NT2/D1 (cell line): Measurements from ENCODE around the gene SWSAP1.
"Not testable (repeated sequence)": the region's sequence is repeated elsewhere in the genome, so short reads cannot be mapped to it uniquely, and the experiment has no call there.

Experiments used
- DNase-seq: peaks from one replicate; pipeline ENCODE4 v3.0.0-alpha.2; 2011; ENCODE audit warnings: low read depth, low spot score
- H3K27me3 ChIP-seq: 2 replicates; pipeline ENCODE4 v1.6.0; 2011; ENCODE audit warnings: mild to moderate bottlenecking; ENCODE audit not compliant: insufficient read length, insufficient read depth
- H3K36me3 ChIP-seq: 2 replicates; pipeline ENCODE4 v1.6.1; 2011; ENCODE audit warnings: mild to moderate bottlenecking, low read length, mixed read lengths; ENCODE audit not compliant: insufficient read depth, insufficient read length
- H3K4me1 ChIP-seq: 2 replicates; pipeline ENCODE4 v1.5.1; 2011; ENCODE audit not compliant: insufficient read depth, insufficient read length
- H3K4me3 ChIP-seq: 2 replicates; pipeline ENCODE4 v1.5.1; 2011; ENCODE audit warnings: low read depth; ENCODE audit not compliant: insufficient read length
- H3K9ac ChIP-seq: 2 replicates; pipeline ENCODE4 v1.6.0; 2011; ENCODE audit warnings: low read depth; ENCODE audit not compliant: insufficient read length
- H3K9me3 ChIP-seq: 2 replicates; pipeline ENCODE4 v1.5.1; 2011; ENCODE audit warnings: mild to moderate bottlenecking, low read length; ENCODE audit not compliant: insufficient read depth
- SUZ12 ChIP-seq: IDR thresholded peaks from 2 replicates; pipeline ENCODE4 v1.6.1; 2011; ENCODE audit not compliant: insufficient read length, insufficient read depth; ENCODE audit errors: extremely low read depth
- YY1 ChIP-seq: IDR thresholded peaks from 2 replicates; pipeline ENCODE4 v1.6.1; 2011; ENCODE audit not compliant: insufficient read length, insufficient read depth
- ZNF274 ChIP-seq: IDR thresholded peaks from 2 replicates; pipeline ENCODE4 v1.6.1; 2011; ENCODE audit warnings: mild to moderate bottlenecking, low read depth, low read length

Gene SWSAP1

DNA sequence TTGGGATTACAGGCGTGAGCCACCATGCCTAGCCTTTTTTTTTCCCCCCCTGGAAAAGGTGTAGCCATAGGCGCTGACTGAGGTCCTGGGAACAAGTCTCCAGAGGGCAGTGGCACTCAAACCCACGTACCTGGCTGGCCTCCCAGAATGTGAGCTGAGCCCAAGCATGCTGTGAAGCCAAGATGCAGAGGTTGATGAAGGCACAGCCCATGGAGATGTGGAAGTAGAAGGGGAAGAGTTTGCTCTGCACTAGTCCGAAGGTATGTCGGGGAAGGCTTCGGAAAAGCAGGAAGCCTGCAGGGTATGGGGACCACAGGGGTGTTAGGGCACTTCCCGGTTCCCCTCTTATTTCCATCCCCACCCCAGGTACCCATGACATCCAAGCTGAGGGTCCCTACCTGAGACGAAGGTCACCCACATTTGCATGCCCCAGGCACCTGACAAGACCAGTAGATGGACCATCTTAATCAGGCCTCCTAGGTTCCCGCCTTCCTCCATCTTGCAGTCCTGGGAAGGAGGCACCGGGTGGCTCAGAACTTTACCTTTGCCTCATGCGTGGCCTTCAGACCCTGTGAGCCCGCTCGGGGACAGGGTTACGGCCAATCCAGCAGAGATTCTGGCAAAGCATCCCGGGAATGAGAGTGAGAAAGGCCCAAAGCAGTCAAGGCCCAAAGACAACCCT, 29.2 kb upstream of the SWSAP1 start:
- Histone ChIP-seq H3K36me3 (peaks cover 12% of the 10 kb centered on the region), H3K9me3 (peaks cover 18% of the 10 kb centered on the region; the same call in 1 of the 2 replicates), H3K27me3 (no peaks in the 10 kb centered on the region), H3K4me3 (peak overlapping the region; percentile 94), H3K9ac (peak overlapping the region; percentile 94), H3K4me1 (peaks cover 6% of the 10 kb centered on the region)
- TF ChIP-seq SUZ12 (no peak), YY1 (no peak), ZNF274 (no peak)
- no peak for DNase-seq

DNA sequence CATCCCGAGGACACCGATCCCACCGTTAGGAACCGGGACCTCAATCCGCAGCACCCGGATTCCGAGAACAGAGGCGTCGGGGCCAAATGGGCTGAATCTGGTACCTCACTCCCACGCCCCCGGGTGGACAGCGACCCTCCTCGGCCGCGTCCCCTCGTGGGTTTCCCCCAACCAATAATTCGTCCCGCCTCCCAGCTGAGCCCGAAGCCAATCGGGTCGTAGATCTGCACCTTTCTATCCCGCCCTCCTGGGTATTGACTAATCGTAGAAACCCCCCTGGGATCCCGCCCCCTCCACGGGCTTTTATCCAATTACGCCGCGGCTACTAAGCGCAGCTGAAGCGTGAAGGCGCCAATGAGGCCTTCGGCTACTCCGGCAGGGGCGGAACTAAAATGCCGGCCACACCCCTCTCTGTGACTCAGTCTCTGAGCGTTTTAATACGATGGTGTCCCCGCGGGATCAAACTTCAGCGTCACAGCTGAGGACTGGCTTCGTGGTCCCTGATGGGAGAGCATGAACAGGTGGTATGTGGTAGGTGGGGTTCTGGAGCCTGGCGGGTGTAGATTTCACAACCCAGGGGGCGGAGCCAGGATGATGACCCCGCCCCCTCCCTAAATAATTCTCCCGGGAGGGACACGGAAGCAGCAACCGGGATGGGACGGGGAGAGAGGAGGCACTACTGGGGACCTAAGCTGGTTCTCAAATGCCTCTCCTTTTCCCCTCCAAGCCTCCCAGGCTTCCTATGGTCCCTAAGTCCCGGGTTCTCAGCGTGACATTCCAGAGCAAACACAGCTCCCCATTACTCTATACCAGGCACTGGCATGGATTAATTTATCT, 28.1 kb upstream of the SWSAP1 start, which contains the start of the genes CCDC159 and TMEM205:
CCDC159 (plus strand) TSS at position 416 of the 837 bp plus-strand sequence; CDS start at position 504, 88 bp downstream.
TMEM205 (minus strand) TSS at position 165 of the 837 bp plus-strand sequence. CDS start 649 bp downstream, outside the sequence.
- peak; percentile 98 for DNase-seq
- no peaks in the 10 kb centered on the region for H3K27me3 ChIP-seq
- H3K9ac ChIP-seq: peak within 1 kb of the TSS; percentile 94
- peaks cover 16% of the 10 kb centered on the region; the same call in 1 of the 2 replicates for H3K9me3 ChIP-seq
- H3K36me3 ChIP-seq: peaks cover 9% of the 10 kb centered on the region
- H3K4me1 ChIP-seq: peaks cover 6% of the 10 kb centered on the region
- no peak for TF ChIP-seq SUZ12
- TF ChIP-seq ZNF274: no peak
- no peak for TF ChIP-seq YY1
- H3K4me3 ChIP-seq: peak within 1 kb of the TSS; percentile 94

- Histone ChIP-seq H3K9me3 (peaks cover 12% of the 10 kb centered on the region; the same call in 1 of the 2 replicates), H3K27me3 (no peaks in the 10 kb centered on the region), H3K9ac (no peak overlapping the region), H3K4me1 (peaks cover 9% of the 10 kb centered on the region), H3K4me3 (no peak overlapping the region), H3K36me3 (peaks cover 3% of the 10 kb centered on the region)
- no peak for DNase-seq
- no peak for TF ChIP-seq YY1
- no peak for TF ChIP-seq ZNF274
- TF ChIP-seq SUZ12: no peak
Observed at GRCh38 chr19:11347546-11348039, 26.9 kb upstream of the SWSAP1 start.

GRCh38 chr19:11349171-11349570, 25.3 kb upstream of the SWSAP1 start:
- H3K9me3 ChIP-seq: peaks cover 12% of the 10 kb centered on the region; the same call in 1 of the 2 replicates
- no peak for DNase-seq
- no peaks in the 10 kb centered on the region for H3K27me3 ChIP-seq

DNA sequence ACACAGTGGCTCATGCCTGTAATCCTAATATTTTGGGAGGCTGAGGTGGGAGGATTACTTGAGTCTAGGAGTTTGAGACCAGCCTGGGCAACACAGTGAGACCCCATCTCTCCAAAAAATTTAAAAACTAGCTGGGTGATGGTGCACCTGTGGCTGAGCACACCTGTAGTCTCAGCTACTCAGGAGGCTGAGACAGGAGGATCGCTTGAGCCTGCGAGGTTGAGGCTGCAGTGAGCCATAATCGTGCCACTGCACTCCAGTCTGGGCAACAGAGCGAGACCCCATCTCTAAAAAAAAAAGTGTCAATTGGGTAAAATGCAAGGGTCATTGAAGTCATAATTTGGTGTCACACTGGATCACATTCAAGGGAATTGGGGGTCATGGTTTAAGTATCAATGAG, 20.4 kb upstream of the SWSAP1 start:
- DNase-seq, H3K36me3 ChIP-seq, H3K9me3 ChIP-seq, H3K4me3 ChIP-seq, H3K9ac ChIP-seq: not testable (repeated sequence)
- Histone ChIP-seq H3K27me3 (peaks cover 10% of the 10 kb centered on the region), H3K4me1 (peaks cover 12% of the 10 kb centered on the region)

More at GRCh38 chr19:11349171-11349570, 25.3 kb upstream of the SWSAP1 start:
- Histone ChIP-seq H3K4me3 (no peak overlapping the region), H3K9ac (no peak overlapping the region), H3K36me3 (no peaks in the 10 kb centered on the region), H3K4me1 (peaks cover 9% of the 10 kb centered on the region)
- TF ChIP-seq ZNF274 (no peak), SUZ12 (no peak), YY1 (no peak)

GRCh38 chr19:11355160-11356073, 19.0 kb upstream of the SWSAP1 start, which contains the start of gene PLPPR2:
TSS of gene PLPPR2 (plus strand) at chr19:11355432. CDS start at chr19:11357674, 2,242 bp downstream.
- no peak within 1 kb of the TSS for H3K9ac ChIP-seq
- peaks cover 4% of the 10 kb centered on the region for H3K36me3 ChIP-seq
- no peaks in the 10 kb centered on the region for H3K9me3 ChIP-seq
- peaks cover 10% of the 10 kb centered on the region for H3K27me3 ChIP-seq
- peak within 1 kb of the TSS; percentile 36 for H3K4me3 ChIP-seq
- TF ChIP-seq SUZ12 (no peak), YY1 (no peak), ZNF274 (no peak)
- peaks cover 12% of the 10 kb centered on the region for H3K4me1 ChIP-seq
- peak; percentile 92 for DNase-seq

GRCh38 chr19:11356074-11356397, 18.4 kb upstream of the SWSAP1 start:
- H3K36me3 ChIP-seq: peaks cover 4% of the 10 kb centered on the region
- TF ChIP-seq YY1 (no peak), SUZ12 (no peak), ZNF274 (no peak)
- peaks cover 13% of the 10 kb centered on the region for H3K4me1 ChIP-seq
- no peaks in the 10 kb centered on the region for H3K9me3 ChIP-seq
- H3K9ac ChIP-seq: no peak overlapping the region
- peak overlapping the region; percentile 36 for H3K4me3 ChIP-seq
- peaks cover 10% of the 10 kb centered on the region for H3K27me3 ChIP-seq
- no peak for DNase-seq
